Suprapubic skin (tissue), 4 donors: Measurements from ENCODE around the gene NEK11.

ENCODE experiments used
- CTCF ChIP-seq, 2 donors: fragments of 200-600 bp in 1 of 2; fragments of 450-650 bp in 1 of 2; sonication (generic) in 1 of 2; IDR thresholded peaks; one replicate each; pipeline ENCODE4 v1.5.1; 2016 to 2019; ENCODE audit warnings: antibody characterized with exemption in 2 of 2, mild to moderate bottlenecking in 1 of 2, moderate library complexity in 1 of 2
- POLR2A ChIP-seq, 2 donors: fragments of 450-650 bp; IDR thresholded peaks; one replicate each; pipeline ENCODE4 v1.6.1; 2017; ENCODE audit warnings: antibody characterized with exemption in 2 of 2, mild to moderate bottlenecking in 2 of 2, moderate library complexity in 2 of 2
- POLR2AphosphoS5 ChIP-seq, 3 donors: sonication (generic); formaldehyde crosslinking; IDR thresholded peaks; one replicate each; pipeline ENCODE4 v1.6.1; 2017; ENCODE audit warnings: antibody characterized with exemption in 3 of 3

DNA sequence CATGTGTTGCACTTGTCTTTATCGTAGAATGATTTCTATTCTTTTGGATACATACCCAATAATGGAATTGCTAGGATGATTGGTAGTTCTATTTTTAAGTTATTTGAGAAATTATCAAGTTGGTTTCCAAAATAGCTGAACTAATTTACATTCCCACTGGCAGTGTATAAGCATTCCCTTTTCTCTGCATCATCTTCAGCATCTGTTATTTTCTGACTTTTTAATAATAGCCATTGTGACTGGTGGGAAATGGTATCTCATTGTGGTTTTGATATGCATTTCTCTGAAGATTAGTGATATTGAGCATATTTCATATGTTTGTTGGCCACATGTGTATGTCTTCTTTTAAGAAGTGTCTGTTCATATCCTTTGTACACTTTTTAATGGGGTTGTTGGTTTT is 273.2 kb downstream of the NEK11 start:
- TF ChIP-seq CTCF (IDR thresholded peaks at IDR 0.05) = no peak
- TF ChIP-seq POLR2A (IDR thresholded peaks at IDR 0.05) = no peak
- no peak for TF ChIP-seq POLR2AphosphoS5 (IDR thresholded peaks at IDR 0.05)
